Coronary artery (tissue), 2 donors: ENCODE measurements around the gene CDC42SE2.

Experiments
- DNase-seq: peaks from one replicate; pipeline ENCODE4 v3.0.0-alpha.2; 2017; ENCODE audit warnings: low spot score
- H3K27ac ChIP-seq, 2 donors: fragments of 200-600 bp; sonication (generic); one replicate each; pipeline ENCODE4 v1.5.1; 2016 to 2019
- H3K4me3 ChIP-seq: fragments of 200-600 bp; sonication (generic); 2 replicates; pipeline ENCODE4 v1.5.1; 2016; ENCODE audit warnings: mild to moderate bottlenecking, moderate library complexity
- CTCF ChIP-seq: fragments of 200-600 bp; sonication (generic); IDR thresholded peaks from one replicate; pipeline ENCODE4 v1.5.1; 2019; ENCODE audit warnings: antibody characterized with exemption

The CDC42SE2 gene

DNA sequence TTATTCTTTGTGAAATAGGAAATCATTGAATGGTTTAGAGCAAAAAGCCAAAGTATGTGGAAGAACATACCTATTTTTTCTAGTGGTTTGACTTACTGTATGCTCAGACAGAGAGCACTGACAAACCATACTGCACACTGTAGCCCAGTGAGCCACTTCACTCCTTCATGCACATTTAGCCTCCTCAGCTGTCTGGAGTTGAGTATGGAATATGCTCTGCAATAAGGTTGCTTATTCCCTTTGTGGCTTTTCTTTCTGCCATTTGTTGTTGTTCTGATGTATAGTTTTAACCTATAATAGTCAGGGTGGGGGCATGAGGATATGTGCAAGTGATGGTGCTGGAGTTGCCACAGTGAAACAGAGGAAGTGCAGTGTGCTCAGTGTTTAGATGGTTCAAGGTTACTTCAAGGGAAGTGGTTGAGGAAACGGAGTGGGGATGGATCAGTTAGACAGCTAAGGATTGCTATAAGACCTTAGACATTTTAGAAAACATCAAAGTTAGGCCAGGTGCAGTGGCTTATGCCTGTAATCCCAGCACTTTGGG is 100.7 kb downstream of the CDC42SE2 start:
- no peak for DNase-seq
- Histone ChIP-seq H3K4me3 (no peak overlapping the region), H3K27ac (no peak overlapping the region)
- no peak for TF ChIP-seq CTCF

- no peak overlapping the region for H3K27ac ChIP-seq
- TF ChIP-seq CTCF: no peak
- DNase-seq: no peak
- no peak overlapping the region for H3K4me3 ChIP-seq
Observed at GRCh38 chr5:131366428-131366827, 102.6 kb downstream of the CDC42SE2 start.

- Histone ChIP-seq H3K4me3 (no peak overlapping the region), H3K27ac (no peak overlapping the region)
- DNase-seq: no peak
- TF ChIP-seq CTCF: no peak
Observed at GRCh38 chr5:131367219-131367860, 103.5 kb downstream of the CDC42SE2 start.

DNA sequence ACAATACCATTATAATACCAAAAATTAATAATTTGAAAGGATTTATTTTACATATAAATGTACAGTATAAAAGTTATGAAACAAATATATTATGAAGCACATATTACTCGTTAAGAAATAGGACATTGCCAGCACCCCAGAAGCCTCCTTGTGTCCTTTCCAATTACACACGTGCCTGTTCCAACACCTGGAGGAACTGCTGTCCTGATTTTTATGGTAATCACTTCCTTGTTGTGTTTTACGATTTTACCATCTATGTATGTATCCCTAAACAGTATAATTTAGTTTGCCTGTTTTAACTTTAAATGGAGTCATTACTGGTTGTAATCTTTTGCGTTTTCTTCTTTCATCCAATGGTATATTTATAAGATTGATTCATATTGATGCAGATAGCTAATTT is 105.0 kb downstream of the CDC42SE2 start:
- TF ChIP-seq CTCF: no peak
- no peak overlapping the region for H3K4me3 ChIP-seq
- no peak overlapping the region for H3K27ac ChIP-seq
- no peak for DNase-seq

- TF ChIP-seq CTCF: no peak
- no peak overlapping the region for H3K4me3 ChIP-seq
Observed at GRCh38 chr5:131369558-131369957, 105.7 kb downstream of the CDC42SE2 start.

GRCh38 chr5:131371835-131372234 is 108.0 kb downstream of the CDC42SE2 start:
- Histone ChIP-seq H3K27ac (no peak overlapping the region), H3K4me3 (no peak overlapping the region)
- DNase-seq: no peak
- TF ChIP-seq CTCF: no peak

More at GRCh38 chr5:131369558-131369957, 105.7 kb downstream of the CDC42SE2 start:
- no peak for DNase-seq
- H3K27ac ChIP-seq: no peak overlapping the region

DNA sequence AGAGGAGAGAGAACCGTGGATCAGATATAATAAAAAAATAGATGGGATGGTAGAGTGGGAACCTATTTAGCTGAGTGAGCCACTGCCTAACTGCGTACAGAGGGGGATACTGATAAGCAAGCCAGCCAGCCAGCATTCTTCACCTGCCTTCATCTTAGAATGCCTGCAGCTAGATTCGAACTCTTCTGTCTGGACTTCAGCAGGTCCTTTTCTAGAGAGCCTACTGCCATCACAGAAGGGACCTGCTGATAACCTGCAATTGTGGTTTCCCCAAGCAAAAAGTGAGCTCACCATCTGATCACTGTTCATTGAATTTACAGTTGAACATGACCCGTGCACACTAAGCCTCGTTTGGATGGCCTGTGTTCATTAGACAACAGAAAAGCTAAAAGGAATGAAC is 109.4 kb downstream of the CDC42SE2 start:
- Histone ChIP-seq H3K27ac (no peak overlapping the region), H3K4me3 (no peak overlapping the region)
- no peak for DNase-seq
- no peak for TF ChIP-seq CTCF
